ENCODE measurements around the gene ADD2. TPM values are rescaled to one million over a fixed set of nuclear protein-coding genes. Genes with fewer than 3 reads are reported as not detected.

The ADD2 gene
- total RNA-seq, 1 donor from 2014 or later = 0.33 TPM

DNA sequence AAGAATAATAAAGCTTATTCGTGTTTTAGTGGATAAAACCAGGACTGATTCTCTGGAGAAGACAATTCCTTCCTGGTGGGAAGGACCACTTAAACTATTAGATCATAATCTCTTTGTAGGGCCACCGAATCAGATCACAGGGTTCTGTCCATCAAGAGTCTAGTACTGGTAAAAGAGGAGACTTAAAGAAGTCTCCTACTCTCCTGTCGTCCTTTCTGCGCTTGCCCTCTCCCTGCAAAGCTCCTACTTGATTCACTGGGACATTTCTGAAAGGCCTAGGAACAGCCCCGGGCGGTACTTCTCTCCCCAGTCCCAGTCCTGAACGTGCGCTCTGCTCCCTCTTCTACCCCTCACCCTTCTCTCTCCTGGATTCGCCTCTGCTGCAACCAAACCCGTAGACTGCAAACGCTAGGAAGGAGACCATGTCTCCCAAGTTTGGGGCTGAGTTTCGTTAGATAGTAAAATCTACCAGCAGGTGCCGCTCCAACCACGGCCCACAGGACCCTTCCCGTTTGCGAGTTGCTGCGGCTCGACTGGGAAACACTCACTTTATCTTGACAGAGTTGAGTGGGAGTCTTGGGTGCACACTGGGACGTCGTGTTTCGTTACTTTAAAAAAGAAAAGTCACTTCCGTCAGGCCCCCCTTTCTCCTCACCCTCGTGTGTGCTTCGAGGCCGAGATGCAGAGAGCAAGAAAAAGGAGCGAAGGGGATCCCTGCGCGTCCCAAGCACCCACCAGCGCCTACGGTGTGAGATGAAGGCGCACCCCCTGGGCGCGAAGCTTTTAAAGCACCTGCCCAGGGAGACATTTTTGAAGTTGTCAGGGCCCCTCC lies 21.5 kb upstream of the ADD2 start:
- ATAC-seq (peak; percentile 90), DNase-seq (ENCODE audit: low spot score) (peak; percentile 54)

DNA sequence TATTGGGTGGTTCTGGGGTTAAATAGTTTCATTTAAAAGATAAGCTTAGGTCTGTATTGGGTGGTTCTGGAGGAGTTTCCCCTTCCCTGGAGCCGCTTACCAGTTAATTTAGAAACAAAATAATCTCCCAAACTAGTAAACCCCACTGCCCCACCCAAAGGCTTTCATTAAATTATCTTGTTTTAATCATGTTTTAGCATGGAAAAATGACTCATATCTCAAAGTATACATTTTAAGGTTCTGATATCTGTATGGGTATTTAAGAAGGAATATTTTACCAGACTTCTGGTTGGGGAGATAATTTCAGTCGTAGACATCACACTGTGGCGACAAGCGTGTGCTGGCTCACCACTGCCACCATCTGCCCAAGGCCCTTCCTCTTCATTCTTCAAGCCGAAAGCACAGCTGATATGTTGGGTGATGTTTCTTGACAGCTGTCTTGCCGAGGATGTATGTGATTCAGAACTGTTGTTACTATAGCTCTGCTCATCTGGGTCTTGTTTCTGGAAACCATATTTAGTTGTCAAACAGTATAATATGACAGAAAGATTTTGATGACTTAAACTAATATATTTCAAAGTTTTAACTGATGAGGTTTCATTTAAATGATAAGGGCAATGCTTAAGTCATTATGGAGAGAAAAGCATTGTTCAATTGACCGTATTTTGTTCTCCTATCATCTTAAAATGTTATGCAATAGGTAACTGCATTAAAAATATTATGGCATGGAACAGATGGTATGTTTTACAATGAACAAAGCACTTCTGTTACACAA lies 17.3 kb upstream of the ADD2 start:
- ATAC-seq (peak; percentile 70), DNase-seq (ENCODE audit: low spot score) (no peak)

DNA sequence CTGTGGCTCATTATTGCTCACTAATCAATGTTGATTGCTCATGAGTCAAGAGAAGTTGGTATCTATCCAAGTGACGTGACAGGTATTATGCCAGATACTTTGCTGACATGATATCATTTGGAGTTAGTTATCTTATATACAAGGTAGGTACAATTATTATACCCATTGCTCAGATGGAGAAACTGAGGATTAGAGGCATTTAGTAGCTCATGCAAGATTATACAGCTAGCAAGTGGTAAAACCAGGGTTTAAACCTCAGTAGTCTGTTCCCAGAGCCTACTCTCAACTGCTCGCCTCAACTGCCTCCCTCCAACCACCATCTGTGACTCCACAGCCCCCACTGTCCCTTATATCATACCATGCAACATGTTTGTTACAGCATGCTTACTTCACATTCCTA lies 16.3 kb upstream of the ADD2 start:
- DNase-seq (ENCODE audit: low spot score) (no peak), ATAC-seq (no peak)

DNA sequence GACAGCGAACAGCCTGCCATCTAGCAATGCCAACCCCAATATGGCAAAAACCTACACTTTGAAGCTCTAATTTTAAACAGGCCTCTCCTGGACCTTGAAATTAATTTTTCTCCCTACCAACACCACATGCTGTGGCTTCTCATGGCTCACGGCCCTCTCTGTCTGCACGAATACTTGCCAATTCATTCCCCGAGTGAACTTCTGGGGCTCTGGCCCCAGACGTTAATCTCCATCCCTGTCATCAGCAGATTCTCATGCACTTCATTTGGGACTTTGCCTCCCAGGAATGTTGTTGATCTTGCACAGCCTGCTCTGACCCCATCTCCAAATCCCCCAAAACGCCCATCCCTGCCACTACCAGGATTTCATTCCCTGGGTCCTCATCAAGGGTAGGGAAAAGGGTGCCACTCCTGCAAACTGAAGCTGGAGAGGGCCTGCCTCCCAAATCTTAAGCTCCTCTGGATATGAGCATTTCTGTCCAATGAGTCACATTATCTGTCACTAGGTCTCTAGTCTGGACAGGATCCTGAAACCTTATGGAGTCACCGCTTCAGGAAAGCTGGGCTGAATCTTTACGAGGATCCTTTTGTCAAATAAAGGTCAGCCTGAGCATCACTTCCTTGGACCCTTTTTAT lies 12.0 kb upstream of the ADD2 start:
- no peak for DNase-seq (ENCODE audit: low spot score)
- no peak for ATAC-seq

DNA sequence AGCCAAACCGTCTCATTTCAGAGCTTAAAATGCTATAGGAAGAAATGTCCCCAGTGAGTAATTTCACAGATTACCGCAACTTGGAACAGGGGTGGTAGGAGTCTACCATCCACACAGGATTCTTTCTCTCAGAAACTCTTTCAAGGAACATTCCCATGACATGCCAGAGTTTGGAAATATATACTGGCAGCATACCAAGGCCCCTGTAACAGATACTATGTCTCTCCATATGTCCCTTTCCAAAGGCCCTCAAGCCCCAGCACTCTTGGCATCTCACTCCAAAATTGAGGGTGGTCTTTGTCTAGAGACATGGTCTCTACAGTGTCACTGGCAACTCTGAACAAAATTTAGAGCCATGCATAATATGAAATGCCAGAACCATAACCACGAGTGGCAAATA lies 11.5 kb upstream of the ADD2 start:
- no peak for DNase-seq (ENCODE audit: low spot score)
- ATAC-seq = no peak

DNA sequence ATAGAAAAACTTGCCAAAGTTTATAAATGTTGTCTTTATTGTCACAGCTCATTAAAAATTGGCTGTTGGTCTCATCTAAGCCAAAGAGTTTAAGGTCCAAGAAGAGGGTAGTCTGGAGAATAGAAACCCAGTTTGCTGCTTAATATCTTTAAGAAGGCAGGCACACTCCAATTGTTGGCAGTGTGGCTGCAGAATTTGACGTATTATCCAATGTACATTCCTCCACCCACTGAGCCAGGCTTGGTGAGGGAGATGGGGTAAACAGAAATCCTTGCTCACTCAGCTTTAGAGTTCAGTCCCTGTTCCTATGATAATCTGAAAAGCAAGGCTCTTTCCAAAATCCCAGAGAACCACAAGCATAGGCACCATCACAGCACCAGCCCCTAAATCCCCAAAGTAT lies 10.7 kb upstream of the ADD2 start:
- no peak for ATAC-seq

DNA sequence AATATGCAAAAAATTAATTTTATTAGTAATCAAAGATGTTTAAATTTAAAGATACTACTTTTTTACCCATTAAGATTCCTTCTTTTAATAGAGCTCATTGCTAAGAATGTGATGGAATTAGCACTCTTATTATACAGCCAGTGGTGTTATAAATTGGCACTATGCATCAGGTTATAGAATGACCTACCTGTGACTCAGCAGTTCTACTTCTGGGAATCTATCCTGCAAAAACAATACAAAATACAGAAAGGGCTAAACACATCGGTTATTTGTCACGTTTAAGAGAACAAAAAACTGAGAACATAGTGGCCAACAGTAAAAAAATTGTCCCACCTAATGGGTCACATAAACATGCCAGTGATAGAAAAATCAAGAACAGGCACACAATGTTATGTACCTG lies 9.4 kb upstream of the ADD2 start:
- no peak for DNase-seq (ENCODE audit: low spot score)

More for the DNA sequence above, 10.7 kb upstream of the ADD2 start:
- no peak for DNase-seq (ENCODE audit: low spot score)

DNA sequence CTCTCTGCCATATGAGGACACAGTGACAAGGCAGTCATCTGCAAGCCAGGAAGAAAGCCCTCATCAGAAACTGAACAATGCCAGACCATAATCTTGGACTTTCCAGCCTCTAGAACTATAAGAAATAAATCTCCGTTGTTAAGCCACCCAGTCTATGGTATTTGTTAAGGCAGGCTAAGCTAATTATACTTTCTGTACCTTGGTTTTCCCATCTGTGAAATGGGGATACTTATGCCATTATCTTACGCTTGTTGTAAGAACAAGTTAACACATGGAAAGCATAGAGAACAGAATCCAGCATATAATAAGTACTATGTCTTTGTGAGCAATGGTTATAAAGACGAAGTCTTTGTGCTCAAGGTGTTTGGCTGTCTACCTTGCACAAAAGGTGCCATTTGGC lies 8.3 kb upstream of the ADD2 start:
- DNase-seq (ENCODE audit: low spot score) = no peak

More for the DNA sequence above, 9.4 kb upstream of the ADD2 start:
- ATAC-seq = no peak

DNA sequence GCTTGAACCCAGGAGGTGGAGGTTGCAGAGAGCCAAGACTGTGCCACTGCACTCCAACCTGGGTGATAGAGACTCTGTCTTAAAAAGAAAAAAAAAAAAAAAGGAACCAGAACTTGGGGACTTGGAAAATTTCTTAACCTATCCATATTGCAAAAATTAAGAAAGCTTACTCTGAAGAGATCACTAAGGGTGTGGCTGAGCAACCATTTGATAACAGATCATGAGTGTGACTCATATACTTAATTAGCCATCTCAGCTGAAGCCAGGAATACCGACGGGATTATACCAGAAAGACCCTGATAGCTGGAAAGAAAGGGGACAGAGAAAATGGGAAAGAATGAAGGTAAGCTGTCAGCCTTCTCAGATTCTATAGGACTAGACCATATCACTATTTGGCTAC lies 7.1 kb upstream of the ADD2 start:
- ATAC-seq = no peak
- DNase-seq (ENCODE audit: low spot score) = no peak

More for the DNA sequence above, 8.3 kb upstream of the ADD2 start:
- ATAC-seq = no peak

DNA sequence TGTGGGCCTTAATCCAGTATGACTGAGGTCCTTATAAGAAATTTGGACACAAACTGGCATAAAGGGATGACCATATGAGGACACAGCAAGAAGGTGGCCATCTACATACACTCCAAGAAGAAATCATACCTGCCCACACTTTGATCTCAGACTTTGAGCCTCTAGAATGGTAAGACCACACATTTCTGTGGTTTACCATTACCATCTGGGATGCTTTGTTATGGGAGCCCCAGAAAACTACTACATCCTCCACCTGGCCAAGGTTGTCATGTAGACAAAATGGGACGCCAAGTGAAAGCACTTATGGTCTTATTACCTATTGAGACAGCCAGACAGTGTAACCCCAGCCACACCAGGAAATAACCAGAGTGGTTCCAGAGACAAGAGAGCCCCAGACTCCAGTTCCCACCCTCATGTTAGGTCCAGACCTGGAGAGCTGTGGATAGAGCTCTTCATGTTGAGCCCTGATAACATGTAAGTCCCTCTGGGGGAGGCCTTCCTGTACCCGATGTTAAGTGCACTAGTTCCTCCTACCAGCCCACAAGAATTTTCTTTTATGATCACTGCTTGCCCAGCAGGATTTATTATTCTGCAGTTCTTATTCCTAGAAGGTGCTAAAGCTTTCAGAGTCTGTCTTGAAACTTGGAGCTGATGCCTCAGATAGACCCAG lies 4.6 kb upstream of the ADD2 start:
- no peak for ATAC-seq
- no peak for DNase-seq (ENCODE audit: low spot score)

DNA sequence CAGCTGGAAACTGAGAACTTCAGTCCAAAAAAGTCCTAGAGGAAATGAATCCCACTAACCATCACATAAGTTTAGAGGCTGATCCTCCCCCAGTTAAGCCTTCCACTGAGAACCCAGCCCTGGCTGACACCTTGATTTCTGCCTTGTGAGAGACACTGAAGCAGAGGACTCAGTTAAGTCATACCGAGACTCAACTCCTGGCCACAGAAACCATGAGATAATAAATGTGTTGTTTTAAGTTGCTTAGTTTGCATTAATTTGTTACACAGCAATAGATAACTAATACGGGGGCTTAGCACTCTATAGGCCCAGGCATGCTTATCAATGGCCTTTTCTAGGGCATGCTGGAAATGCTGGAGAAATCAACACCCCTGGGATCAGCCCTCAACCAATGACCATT lies 3.4 kb upstream of the ADD2 start:
- no peak for ATAC-seq
- no peak for DNase-seq (ENCODE audit: low spot score)

DNA sequence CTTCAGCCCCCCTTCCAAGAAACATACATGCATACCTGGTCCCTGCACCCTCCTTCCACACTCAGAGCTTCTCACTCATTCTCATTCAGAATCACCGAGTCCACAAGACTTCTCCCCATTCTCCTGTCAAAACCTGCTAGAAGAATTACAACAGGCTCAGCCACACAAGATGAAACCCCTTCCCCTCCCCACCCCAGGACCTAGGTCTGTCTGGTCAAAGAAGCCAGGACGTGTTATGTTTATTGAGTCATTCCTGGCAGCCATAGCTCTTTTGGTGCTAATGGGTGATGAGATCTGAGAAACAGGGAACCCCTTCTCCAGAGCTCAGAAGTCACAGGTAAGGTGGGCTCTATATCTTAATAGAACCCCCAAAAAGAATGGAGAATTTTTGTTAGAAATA lies 1.4 kb upstream of the ADD2 start:
- DNase-seq (ENCODE audit: low spot score) = no peak
- ATAC-seq = no peak

DNA sequence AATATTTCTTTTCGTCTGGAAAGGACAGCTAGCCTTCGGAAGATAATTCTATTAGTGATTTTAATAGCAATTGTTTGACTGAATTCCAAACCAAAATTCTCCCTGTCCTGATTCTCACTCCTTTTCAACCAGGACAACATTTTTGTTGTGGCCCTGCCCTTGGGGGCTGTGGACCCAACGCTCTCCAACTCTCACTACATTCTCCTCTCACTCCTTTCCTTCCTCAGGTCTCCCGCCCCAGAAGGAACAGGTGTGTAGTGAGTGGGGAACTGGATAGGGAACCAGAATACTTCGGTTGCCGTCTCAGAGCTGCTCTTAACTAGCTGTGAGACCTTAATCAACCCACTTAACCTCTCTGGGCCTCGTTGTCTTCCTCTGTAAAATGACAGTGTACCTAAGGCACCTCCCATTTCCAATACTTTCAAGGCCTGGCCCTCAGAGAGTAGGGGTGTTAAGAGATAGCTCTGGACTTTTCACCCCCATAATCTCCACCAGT lies 638 bp upstream of the ADD2 start:
- ATAC-seq = no peak

DNA sequence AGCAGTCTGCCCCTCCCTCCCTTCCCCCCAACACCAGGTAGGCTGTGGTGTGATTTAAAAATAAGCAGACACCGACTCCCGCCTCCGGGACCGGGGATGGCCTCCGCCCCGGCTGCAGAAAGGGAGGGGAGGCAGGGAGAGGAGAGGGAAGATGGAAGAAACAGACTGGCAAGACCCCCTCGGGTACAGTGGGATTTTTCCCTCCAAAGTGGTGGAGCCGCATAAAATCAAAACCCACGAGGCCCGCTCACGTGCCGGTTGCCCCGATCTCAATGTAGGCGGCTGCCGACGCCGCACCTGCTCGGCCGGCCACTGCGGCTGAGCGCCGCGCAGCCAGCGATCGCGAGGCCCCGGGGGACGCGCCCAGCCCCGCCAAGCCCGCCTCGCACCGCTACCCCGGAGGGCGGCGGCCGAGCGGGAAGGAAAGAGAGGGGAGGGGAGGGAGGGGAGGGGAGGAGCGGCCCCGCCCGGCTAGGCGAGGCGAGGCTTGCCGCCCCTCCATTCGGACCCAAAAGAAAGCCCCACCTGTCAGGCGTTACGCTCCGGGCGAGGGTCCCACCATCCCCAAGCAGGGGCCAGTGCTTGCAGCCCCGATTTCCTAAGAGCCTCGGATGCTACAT lies 811 bp downstream of the ADD2 start:
- DNase-seq (ENCODE audit: low spot score) = no peak
- ATAC-seq = no peak

More for the DNA sequence above, 638 bp upstream of the ADD2 start:
- DNase-seq (ENCODE audit: low spot score) = no peak

DNA sequence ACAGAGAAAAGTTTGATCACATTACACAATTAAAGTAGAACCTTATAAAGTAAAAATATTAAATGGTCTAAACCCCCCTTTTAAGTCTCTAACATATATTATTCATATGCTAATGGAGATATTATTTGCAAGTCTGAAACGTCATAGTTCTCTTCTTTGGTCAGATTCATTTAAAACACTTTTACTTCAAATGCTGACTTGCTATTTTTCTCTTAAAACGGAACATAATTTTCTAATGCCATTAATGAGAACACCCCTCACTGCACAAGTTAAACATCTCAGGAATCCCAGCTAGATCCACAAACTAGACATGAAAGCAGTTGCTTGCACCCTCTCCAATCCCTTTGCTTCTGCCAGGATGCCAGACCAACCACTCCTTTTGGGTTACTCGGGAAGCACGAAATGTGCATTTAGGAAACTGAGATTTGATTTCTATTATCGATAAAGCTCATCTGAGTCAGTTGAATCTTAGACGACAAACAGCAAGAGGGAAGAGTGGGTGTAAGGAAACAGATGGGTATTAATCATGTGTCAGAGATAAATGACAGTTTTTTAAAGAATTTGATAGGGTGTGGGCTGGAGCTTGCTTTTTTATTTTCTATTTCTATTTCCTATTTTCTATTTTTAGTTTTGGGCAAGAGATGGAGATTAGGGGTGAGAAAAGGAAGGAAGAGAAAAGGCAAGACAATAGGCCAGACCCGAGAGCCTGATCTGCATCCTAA lies 1.5 kb downstream of the ADD2 start:
- ATAC-seq = no peak

DNA sequence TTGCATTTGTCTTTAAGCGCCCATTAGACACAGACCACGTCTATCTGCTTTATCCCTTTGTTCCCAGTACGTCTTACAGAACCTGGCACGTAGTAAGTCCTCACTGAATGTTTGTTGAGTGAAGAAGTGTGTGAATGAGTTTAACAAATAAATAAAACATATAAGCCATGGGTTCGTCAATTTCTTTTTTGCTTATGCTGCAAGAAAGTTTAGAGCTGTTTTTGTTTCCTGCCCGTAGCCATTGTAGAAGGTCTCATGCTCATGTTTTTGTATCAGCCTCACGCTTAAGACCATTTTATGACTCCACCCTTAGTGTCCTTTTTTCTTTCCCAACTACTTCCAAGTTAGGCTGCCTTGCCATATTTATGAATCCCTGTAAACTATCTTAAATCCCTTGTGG lies 2.5 kb downstream of the ADD2 start:
- ATAC-seq = no peak
- DNase-seq (ENCODE audit: low spot score) = no peak

More for the DNA sequence above, 1.5 kb downstream of the ADD2 start:
- no peak for DNase-seq (ENCODE audit: low spot score)

DNA sequence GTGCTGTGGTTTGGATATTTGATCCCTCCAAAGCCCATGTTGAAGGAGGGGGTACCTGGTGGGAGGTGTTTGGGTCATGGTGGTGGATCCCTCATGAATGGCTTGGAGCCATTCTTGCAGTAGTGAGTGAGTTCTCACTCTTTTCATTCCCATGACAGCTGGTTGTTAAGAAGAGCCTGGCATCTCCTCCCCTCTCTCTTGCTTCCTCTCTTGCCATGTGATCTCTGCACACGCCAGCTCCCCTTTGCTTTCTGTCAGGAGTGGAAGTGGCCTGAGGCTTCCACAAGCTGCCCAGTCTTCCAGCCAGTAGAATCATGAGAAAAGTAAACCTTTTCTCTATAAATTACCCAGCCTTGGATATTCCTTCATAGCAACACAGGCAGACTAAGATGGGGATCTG lies 8.6 kb downstream of the ADD2 start:
- ATAC-seq (no peak), DNase-seq (ENCODE audit: low spot score) (no peak)

DNA sequence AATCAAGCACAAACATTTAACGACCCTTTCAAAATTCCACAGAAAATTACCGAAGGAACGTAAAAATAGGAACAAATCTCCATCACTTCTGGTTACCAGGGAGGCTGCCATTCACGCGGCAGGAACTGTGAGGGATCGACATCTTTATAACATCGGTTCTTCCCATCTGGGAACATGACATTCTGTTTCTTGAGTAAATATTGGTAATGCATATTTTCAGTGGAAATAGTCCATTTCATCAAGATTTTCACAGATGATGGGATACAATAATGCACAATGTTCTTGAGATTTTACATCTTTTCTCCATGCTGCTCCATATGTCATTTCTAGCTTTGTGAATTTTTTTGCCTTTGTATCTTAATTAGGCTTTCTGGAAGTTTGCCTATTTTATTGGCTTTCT lies 10.0 kb downstream of the ADD2 start:
- no peak for DNase-seq (ENCODE audit: low spot score)
- no peak for ATAC-seq

DNA sequence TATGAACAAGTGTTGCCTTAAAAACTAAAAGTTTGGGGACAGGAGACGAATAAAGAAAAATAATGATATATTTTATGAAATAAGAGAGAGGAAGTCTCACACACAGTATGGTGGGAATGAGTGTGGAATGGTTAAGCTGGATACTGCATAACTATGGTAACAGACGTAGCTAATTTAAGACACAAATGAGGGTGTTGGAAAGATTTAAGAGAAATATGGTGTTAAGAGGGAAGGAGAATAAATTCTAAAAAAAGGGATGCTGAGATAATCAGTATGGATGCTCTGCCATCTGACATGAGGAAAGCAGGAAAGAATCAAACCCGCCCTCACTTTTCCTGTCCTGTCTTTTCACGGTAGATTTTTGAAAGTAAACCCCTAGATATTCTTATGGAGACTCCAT lies 10.6 kb downstream of the ADD2 start:
- ATAC-seq = no peak

DNA sequence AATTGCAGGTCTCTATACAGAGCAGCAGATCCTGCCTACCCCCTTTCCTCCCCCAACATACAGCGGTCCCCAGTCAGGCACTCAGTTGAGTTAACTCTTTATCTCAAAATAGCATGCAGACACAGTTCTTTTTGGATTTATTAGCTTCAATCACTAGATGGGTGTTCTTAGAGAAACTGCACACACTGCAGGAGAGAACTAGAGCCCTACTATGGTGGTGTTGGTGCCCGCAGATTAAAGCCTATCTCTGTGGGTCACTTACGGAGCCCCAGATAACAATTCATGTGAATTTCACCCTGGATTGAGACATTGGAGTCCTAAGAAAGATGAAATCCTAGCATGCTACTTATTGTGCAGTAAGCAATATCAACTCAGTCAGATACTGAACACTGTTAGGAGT lies 11.9 kb downstream of the ADD2 start:
- no peak for ATAC-seq
- DNase-seq (ENCODE audit: low spot score) = no peak

More for the DNA sequence above, 10.6 kb downstream of the ADD2 start:
- DNase-seq (ENCODE audit: low spot score) = no peak
